Stomach (tissue), 4 donors: ENCODE data around the gene FYN.

Experiments used
- POLR2AphosphoS5 ChIP-seq, 3 donors: sonication (generic); formaldehyde crosslinking; IDR thresholded peaks; one replicate each; pipeline ENCODE4 v1.6.1; 2016; ENCODE audit warnings: antibody characterized with exemption in 3 of 3
- TF ChIP-seq, protein P1 (sequence below), 7 experiments: fragments of 450-650 bp in 4 of 7; fragments of 200-600 bp in 3 of 7; sonication (generic) in 3 of 7; IDR thresholded peaks; one replicate each; pipeline ENCODE4 v1.5.1; 2016 to 2019; ENCODE audit warnings: antibody characterized with exemption in 7 of 7, control low read depth in 2 of 7, mild to moderate bottlenecking in 1 of 7

DNA sequence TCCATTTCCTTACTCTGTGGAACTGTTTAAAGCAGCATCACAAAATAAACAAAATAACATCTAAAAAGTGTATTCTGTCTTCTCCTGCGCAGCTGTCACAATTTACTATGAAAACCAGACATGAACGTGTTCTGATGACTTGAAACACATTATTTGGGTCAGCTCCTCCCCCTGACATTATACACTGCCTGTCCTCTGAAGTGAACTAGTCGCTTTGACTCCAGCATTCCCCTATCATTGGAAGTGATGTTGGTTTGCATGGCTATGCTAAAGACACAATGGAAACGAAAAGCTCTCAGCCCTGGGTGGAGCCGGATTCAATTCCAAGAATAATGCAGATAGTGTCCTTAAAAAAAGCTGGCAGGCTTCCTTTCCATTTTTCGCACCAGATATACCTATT is 125.9 kb downstream of the FYN start:
- TF ChIP-seq, protein P1, sequence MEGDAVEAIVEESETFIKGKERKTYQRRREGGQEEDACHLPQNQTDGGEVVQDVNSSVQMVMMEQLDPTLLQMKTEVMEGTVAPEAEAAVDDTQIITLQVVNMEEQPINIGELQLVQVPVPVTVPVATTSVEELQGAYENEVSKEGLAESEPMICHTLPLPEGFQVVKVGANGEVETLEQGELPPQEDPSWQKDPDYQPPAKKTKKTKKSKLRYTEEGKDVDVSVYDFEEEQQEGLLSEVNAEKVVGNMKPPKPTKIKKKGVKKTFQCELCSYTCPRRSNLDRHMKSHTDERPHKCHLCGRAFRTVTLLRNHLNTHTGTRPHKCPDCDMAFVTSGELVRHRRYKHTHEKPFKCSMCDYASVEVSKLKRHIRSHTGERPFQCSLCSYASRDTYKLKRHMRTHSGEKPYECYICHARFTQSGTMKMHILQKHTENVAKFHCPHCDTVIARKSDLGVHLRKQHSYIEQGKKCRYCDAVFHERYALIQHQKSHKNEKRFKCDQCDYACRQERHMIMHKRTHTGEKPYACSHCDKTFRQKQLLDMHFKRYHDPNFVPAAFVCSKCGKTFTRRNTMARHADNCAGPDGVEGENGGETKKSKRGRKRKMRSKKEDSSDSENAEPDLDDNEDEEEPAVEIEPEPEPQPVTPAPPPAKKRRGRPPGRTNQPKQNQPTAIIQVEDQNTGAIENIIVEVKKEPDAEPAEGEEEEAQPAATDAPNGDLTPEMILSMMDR (IDR thresholded peaks at IDR 0.05) = no peak
- no peak for TF ChIP-seq POLR2AphosphoS5 (IDR thresholded peaks at IDR 0.05)
